Forelimb muscle (tissue), 1 donor: ENCODE measurements around the gene C10orf90. TPM values are rescaled to one million over a fixed set of nuclear protein-coding genes. Genes with fewer than 3 reads are reported as not detected.
"Not testable (repeated sequence)": the region's sequence is repeated elsewhere in the genome, so short reads cannot be mapped to it uniquely, and the experiment has no call there.

Experiments
- DNase-seq: peaks from one replicate; pipeline ENCODE4 v3.0.0-alpha.2; 2013; ENCODE audit warnings: low read depth
- polyA plus RNA-seq: library from polyadenylated mRNA; unstranded; fragments of 120-200 nt; gene quantifications from one replicate; pipeline ENCODE4 v1.2.1, GENCODE V29; 2013; ENCODE audit not compliant: insufficient read length

Gene C10orf90
- polyA plus RNA-seq, 1 donor = 0.30 TPM

- no peak for DNase-seq
Measured at GRCh38 chr10:126583552-126584200, 86.8 kb downstream of the C10orf90 start.

- no peak for DNase-seq
Measured at GRCh38 chr10:126581648-126582046, 88.8 kb downstream of the C10orf90 start.

GRCh38 chr10:126580873-126581647, 89.4 kb downstream of the C10orf90 start:
- no peak for DNase-seq

GRCh38 chr10:126576336-126576735, 94.2 kb downstream of the C10orf90 start:
- no peak for DNase-seq

- no peak for DNase-seq
Measured at GRCh38 chr10:126570621-126571602, 99.6 kb downstream of the C10orf90 start.

- DNase-seq = no peak
Measured at GRCh38 chr10:126570245-126570570, 100.3 kb downstream of the C10orf90 start.

GRCh38 chr10:126569513-126570244, 100.8 kb downstream of the C10orf90 start:
- no peak for DNase-seq

GRCh38 chr10:126568809-126569385, 101.6 kb downstream of the C10orf90 start:
- DNase-seq = no peak

GRCh38 chr10:126565871-126566270, 104.6 kb downstream of the C10orf90 start:
- no peak for DNase-seq

GRCh38 chr10:126565441-126565840, 105.1 kb downstream of the C10orf90 start:
- DNase-seq = no peak

GRCh38 chr10:126564326-126564888, 106.1 kb downstream of the C10orf90 start:
- no peak for DNase-seq

GRCh38 chr10:126563361-126563760, 107.1 kb downstream of the C10orf90 start:
- no peak for DNase-seq

GRCh38 chr10:126561921-126562680, 108.4 kb downstream of the C10orf90 start:
- DNase-seq = no peak

GRCh38 chr10:126561294-126561920, 109.1 kb downstream of the C10orf90 start:
- peak; percentile 38 for DNase-seq

- DNase-seq = no peak
Measured at GRCh38 chr10:126558881-126559280, 111.6 kb downstream of the C10orf90 start.

- DNase-seq = no peak
Measured at GRCh38 chr10:126551202-126551601, 119.3 kb downstream of the C10orf90 start.

- DNase-seq = not testable (repeated sequence)
Measured at GRCh38 chr10:126550586-126550985, 119.9 kb downstream of the C10orf90 start.

- no peak for DNase-seq
Measured at GRCh38 chr10:126549344-126549743, 121.1 kb downstream of the C10orf90 start.

GRCh38 chr10:126544565-126544964, 125.9 kb downstream of the C10orf90 start:
- DNase-seq = no peak
